T-helper 1 cell treated with Interleukin-12 subunit alpha and Interleukin-12 subunit beta and Interleukin-4 antibody, amounts not matched to agents 30 μg/mL and 1 μg/mL, for 36 hours (primary cell): ENCODE measurements around the gene UQCC2.

Experiments
- H3K27ac Mint-ChIP-seq: one replicate; pipeline ENCODE4 v1.8.0; 2021; ENCODE audit warnings: mild to moderate bottlenecking, mixed read lengths
- H3K27me3 Mint-ChIP-seq: one replicate; pipeline ENCODE4 v1.8.0; 2021; ENCODE audit warnings: low read depth, mixed read lengths
- H3K36me3 Mint-ChIP-seq: one replicate; pipeline ENCODE4 v1.8.0; 2021; ENCODE audit warnings: low read depth, mixed read lengths
- H3K4me1 Mint-ChIP-seq: one replicate; pipeline ENCODE4 v1.8.0; 2021; ENCODE audit warnings: low read depth, mixed read lengths
- H3K4me3 Mint-ChIP-seq: one replicate; pipeline ENCODE4 v1.8.0; 2021; ENCODE audit warnings: mild to moderate bottlenecking, moderate library complexity, mixed read lengths
- H3K9me3 Mint-ChIP-seq: one replicate; pipeline ENCODE4 v1.8.0; 2021; ENCODE audit warnings: mixed read lengths

The UQCC2 gene

DNA sequence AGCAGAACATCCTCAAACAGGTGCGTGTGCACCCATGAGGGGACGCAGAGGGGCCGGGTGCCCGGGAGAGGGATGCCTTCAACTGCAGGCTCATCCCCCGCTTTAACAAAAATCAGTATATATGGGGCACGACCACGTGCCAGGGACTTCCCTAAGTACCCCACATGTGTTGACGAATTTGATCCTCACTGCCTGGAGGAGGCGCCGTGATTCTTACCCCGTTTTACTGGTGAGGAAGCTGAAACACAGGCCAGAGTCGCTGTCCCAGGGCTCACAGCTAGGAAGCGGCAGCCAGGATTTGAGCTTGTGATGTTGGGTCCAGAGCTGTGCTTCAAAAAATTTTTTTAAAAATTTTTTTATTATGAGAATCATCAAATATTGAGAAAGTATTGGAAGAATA lies 45.5 kb downstream of the UQCC2 start:
- no peak overlapping the region for H3K27ac Mint-ChIP-seq
- no peaks in the 10 kb centered on the region for H3K27me3 Mint-ChIP-seq
- no peak overlapping the region for H3K4me3 Mint-ChIP-seq
- no peaks in the 10 kb centered on the region for H3K9me3 Mint-ChIP-seq
- H3K4me1 Mint-ChIP-seq: peaks cover 17% of the 10 kb centered on the region
- H3K36me3 Mint-ChIP-seq: peaks cover 22% of the 10 kb centered on the region

DNA sequence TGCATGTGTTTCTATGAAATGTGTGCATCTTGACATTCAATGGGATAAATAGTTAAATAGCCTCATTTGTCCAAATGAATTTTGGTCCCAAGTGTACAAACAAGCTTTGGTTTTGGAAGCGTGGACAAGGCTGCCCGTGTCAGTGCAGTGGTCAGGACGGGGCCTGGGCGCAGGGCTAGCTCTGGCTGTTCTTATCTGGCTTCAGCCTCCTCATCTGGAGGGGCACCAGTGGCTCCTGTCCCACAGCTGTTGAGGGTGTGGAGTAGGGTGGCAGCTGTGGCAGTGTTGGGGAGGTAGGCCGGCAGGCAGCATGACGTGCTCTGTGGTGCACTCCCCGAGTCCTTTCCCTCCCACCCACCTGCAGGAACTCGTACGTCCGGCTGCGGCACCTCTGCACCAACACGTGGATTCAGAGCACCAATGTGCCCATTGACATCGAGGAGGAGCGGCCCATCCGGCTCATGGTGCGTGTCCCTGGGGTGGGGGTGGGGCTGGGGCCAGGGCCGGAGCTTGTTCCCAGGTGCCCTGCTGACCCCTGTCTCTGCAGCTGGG lies 46.9 kb downstream of the UQCC2 start:
- Mint-ChIP-seq H3K9me3 (no peaks in the 10 kb centered on the region), H3K4me1 (peaks cover 16% of the 10 kb centered on the region), H3K27me3 (no peaks in the 10 kb centered on the region), H3K4me3 (no peak overlapping the region), H3K27ac (no peak overlapping the region), H3K36me3 (peaks cover 23% of the 10 kb centered on the region)

DNA sequence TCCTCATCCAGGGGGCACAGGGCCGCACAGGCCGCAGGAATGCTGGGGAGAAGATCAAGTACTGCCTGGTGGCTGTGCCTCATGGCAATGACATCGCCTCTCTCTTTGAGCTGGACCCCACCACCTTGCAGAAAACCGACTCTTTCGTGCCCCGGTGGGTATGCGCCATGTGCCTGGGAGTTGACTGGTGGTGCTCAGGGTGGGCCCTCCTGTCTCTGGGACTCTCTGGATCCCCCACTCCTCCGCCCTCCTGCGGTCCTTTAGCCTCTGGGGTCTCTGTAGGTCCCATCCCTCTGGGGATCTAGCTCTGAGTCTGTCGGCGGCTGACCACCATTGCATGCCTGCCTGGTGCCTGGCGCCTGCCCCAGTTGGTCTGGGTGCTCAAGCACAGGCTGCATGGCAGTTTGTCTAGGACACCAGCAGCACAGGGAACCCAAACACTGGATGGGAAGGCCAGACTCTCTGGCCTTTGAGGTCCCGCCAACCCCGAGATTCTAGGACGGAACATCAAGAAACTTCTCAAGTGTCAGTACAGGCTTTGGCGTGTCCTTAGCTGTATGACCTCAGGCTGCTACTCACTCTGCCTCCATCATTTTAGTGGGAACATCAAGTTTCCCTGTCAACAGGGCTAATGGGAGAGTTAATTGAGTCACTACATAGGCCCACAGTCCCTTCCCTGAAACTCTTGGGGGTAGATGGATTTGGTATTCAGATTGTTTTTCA lies 47.6 kb downstream of the UQCC2 start:
- Mint-ChIP-seq H3K4me1 (peaks cover 10% of the 10 kb centered on the region), H3K27me3 (no peaks in the 10 kb centered on the region), H3K27ac (no peak overlapping the region), H3K9me3 (no peaks in the 10 kb centered on the region), H3K36me3 (peaks cover 18% of the 10 kb centered on the region), H3K4me3 (no peak overlapping the region)

DNA sequence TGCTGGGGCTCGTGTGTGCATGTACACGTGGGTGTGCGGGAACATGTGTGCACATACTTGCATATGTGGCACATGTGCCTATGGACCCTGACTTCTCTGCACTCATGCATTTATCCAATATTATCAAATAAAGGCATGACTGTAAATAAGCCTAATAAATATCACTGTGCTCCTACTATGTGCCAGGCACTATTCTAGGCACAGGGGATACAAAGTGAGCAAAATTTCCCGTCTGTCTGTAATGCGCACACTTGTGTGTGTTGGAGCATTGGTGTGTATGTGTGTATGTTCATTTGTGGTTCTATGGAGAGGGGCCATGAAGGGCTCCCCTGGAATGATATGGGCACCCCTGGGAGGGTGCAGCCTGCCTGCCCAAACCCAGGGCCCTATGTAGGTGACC lies 48.5 kb downstream of the UQCC2 start:
- no peak overlapping the region for H3K4me3 Mint-ChIP-seq
- H3K9me3 Mint-ChIP-seq: no peaks in the 10 kb centered on the region
- H3K4me1 Mint-ChIP-seq: peaks cover 2% of the 10 kb centered on the region
- peaks cover 11% of the 10 kb centered on the region for H3K36me3 Mint-ChIP-seq
- no peak overlapping the region for H3K27ac Mint-ChIP-seq
- H3K27me3 Mint-ChIP-seq: no peaks in the 10 kb centered on the region

DNA sequence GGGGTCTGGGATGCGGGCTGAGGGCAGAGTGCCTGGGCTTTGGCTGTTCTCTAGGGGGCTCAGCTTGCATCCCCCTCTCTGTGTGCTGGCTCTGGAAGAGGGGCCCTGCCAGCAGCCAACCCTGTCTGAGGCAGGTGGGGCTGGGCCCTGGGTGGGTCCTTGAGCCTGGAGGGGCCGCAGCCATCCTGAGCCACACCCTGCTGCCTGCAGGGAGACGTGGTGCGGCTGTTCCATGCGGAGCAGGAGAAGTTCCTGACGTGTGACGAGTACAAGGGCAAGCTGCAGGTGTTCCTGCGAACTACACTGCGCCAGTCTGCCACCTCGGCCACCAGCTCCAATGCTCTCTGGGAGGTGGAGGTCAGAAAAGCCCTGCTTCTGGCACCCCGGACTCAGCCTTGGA lies 49.2 kb downstream of the UQCC2 start:
- Mint-ChIP-seq H3K27me3 (no peaks in the 10 kb centered on the region), H3K9me3 (no peaks in the 10 kb centered on the region), H3K27ac (no peak overlapping the region), H3K4me3 (no peak overlapping the region), H3K4me1 (no peaks in the 10 kb centered on the region), H3K36me3 (peaks cover 9% of the 10 kb centered on the region)

DNA sequence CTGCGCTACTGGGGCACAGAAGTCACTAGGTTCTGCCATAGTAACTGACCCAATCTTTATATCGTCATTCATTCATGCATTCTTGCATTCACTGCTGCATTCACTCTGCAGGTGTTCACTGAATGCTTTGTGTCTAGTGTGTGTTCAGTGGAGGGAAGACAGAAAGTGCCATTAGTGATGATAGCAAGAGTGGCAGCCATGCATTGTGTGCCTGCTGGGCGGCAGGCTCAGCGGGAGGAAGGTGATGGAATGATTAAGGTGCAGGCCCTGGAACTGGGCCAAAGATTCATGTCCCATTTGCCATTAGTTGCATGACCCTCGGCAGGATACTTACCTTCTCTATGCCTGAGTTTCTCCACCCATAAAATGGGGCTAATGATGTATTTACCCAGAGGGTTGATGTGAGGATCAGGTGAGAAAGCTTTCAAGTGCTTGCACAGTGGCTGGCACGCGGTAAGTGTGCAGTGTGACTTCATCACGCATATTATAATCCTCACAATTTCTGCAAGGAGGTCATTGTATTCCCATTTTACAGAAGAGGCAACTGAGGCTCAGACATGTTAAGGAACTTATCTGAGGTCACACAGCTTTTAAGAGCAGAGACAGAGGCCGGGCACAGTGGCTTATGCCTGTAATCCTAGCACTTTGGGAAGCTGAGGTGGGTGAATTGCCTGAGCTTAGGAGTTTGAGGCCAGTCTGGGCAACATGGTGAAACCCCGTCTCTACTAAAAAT lies 50.2 kb downstream of the UQCC2 start:
- Mint-ChIP-seq H3K4me1 (no peaks in the 10 kb centered on the region), H3K27me3 (no peaks in the 10 kb centered on the region), H3K36me3 (peaks cover 9% of the 10 kb centered on the region), H3K9me3 (no peaks in the 10 kb centered on the region), H3K27ac (no peak overlapping the region), H3K4me3 (no peak overlapping the region)

DNA sequence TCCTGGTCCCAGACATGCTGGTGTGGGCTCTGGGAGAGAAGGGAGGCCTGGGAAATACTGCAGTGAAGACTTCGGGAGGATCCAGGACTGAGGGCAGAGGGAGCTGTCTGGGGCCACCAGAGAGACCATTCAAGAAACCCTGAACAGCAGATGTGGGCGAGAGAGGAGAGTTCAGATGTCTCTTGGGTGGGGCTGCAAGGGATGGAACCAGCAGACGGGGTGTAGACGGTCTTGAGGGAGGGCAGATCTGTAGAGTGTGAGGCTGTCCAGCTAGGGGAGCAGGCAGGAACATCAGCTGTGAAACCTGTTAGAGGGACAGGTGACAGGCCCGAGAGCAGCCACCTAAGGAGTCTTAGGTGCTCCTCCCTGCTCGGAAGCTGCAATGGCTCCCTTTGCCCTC lies 51.5 kb downstream of the UQCC2 start:
- H3K4me1 Mint-ChIP-seq: no peaks in the 10 kb centered on the region
- peak overlapping the region; percentile 34 for H3K27ac Mint-ChIP-seq
- peaks cover 9% of the 10 kb centered on the region for H3K36me3 Mint-ChIP-seq
- H3K4me3 Mint-ChIP-seq: no peak overlapping the region
- H3K27me3 Mint-ChIP-seq: no peaks in the 10 kb centered on the region
- no peaks in the 10 kb centered on the region for H3K9me3 Mint-ChIP-seq

DNA sequence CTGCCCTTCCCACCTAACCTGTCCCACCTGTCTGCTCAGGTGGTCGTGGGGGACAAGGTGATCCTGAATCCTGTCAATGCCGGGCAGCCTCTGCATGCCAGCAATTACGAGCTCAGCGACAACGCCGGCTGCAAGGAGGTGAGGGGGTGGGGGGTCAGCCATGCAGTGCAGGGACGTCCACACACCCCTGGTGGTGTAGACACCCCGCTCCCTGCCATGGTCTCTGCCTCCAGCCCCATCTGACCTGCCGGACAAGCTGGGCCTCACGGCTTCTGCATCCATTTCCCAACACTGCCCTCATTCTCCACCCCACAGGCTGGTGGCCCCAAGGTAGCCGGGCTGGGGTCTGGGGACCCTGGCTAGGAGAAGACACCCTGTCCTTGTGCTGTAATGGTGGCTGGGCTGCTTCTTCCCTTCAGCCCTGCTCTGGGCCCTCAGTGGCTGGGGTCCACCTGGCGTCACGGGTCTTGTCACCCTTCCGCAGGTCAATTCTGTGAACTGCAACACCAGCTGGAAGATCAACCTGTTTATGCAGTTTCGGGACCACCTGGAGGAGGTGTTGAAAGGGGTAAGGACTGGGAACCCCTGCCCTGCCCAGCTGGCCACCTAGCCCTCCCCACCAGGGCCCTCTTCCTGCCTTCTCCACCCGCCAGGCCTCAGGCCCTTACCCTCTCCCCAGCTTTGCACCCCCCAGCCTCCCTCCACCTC lies 52.4 kb downstream of the UQCC2 start:
- Mint-ChIP-seq H3K27ac (no peak overlapping the region), H3K4me3 (no peak overlapping the region), H3K9me3 (no peaks in the 10 kb centered on the region), H3K36me3 (peaks cover 7% of the 10 kb centered on the region), H3K27me3 (no peaks in the 10 kb centered on the region), H3K4me1 (no peaks in the 10 kb centered on the region)

DNA sequence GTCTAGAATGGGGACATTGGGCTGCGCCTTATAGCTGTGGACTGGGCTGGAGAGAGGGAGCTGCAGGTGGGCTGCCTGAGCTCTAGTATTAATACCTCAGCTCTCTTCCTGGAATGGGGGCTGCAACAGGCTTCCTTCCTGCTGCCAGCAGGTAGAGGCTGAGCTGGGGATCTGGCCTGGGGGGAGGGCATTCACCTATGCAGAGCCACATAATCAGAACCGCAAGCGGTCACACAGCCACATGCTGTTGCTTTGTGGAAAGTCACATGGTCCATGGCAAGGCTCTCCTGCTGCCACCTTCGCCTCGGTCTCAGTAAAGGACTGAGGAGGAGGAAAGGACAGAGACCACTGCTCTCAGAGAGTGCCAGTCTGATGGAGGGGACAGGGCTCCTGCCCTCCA lies 54.7 kb downstream of the UQCC2 start:
- Mint-ChIP-seq H3K36me3 (peaks cover 2% of the 10 kb centered on the region), H3K4me1 (no peaks in the 10 kb centered on the region), H3K4me3 (no peak overlapping the region), H3K9me3 (no peaks in the 10 kb centered on the region), H3K27ac (no peak overlapping the region), H3K27me3 (no peaks in the 10 kb centered on the region)

DNA sequence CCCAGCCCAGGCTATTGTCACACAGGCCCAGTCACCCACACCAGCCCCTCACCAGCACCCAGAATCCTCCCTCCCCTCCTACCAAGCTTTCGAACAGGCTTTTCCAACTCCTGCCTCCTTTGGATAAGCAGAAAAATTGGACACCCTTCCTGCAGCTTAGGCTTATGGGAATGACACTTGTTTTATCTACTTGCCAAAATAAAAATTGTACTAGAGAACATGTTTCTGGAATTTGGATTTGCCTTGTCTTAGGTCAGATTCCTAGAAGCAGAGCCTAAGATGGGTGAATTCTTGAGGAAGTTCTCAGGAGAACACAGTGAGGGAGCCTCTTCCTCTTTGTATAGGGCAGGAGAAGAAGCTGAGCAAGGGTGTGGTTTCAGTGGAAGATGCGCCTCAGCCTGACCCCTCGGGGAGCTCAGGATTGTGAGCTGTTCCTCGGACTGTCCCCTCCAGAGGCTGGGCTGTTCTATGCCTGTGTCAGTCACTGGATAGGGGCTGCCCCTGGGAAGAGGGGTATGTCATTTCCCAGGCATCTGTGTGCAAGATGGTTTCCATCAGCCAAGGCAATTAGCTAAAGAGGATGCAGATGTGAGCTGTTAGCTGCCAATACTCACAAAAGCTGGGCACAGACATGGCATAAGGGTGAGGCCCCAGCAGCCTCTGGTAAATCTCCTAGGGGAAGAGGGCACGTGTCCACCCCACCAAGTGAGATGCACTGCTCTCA lies 56.5 kb downstream of the UQCC2 start:
- Mint-ChIP-seq H3K36me3 (peaks cover 7% of the 10 kb centered on the region), H3K27me3 (no peaks in the 10 kb centered on the region), H3K27ac (peak overlapping the region; percentile 57)

DNA sequence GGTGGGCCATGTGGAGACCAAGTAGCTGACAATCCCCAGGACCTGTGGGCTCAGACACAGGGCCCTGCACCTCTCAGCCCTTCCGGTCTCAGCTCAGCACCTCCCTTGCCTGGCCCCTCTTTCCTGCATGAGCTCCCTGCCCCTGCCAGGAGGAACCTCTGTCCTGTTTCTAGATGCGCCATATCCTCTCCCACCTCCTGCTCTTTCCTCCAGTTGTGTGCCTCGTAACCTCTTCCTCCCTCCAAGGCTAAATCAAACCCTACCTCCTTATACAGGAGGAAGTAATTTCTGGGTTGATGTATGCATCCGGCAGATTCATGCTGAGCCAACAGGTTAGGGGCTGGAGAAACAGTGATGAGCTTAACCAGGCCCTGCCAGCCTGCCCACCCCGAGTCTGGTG lies 59.5 kb downstream of the UQCC2 start:
- Mint-ChIP-seq H3K9me3 (no peaks in the 10 kb centered on the region), H3K4me1 (peaks cover 5% of the 10 kb centered on the region), H3K27ac (peak overlapping the region; percentile 68), H3K36me3 (peaks cover 9% of the 10 kb centered on the region), H3K27me3 (no peaks in the 10 kb centered on the region), H3K4me3 (no peak overlapping the region)

More for the DNA sequence above, 56.5 kb downstream of the UQCC2 start:
- H3K9me3 Mint-ChIP-seq: no peaks in the 10 kb centered on the region
- no peak overlapping the region for H3K4me3 Mint-ChIP-seq
- no peaks in the 10 kb centered on the region for H3K4me1 Mint-ChIP-seq

DNA sequence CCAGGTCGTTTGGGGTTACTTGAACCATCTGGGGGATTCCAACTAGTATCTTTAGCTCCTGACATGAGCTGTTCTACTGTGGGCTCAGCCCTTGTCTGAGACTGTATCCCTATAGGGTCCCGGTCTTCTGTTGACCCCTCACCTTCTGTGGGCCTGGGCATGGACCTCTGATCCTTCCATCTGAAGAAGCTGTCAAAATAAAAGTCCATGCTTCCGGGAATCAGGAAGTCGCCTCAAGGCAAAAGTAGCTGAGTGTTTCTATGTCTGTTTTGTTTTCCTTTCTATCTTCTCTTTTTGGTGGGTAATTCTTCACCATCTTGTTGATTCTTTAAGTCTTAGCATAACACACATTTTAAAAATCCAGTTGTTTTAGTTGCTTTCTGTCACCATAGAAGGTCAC lies 60.1 kb downstream of the UQCC2 start:
- Mint-ChIP-seq H3K4me1 (peaks cover 6% of the 10 kb centered on the region), H3K27me3 (no peaks in the 10 kb centered on the region), H3K36me3 (peaks cover 9% of the 10 kb centered on the region), H3K4me3 (no peak overlapping the region), H3K27ac (peak overlapping the region; percentile 43), H3K9me3 (no peaks in the 10 kb centered on the region)
